HepG2 (cell line): ENCODE measurements around the gene TAF1D. TPM values are rescaled to one million over a fixed set of nuclear protein-coding genes. Genes with fewer than 3 reads are reported as not detected.

Experiments used
- ATAC-seq: fragments of 200-7000 bp; cut with Tn5 transposase; 3 replicates; pipeline ENCODE4 v1.9.1; 2020; ENCODE audit warnings: mild to moderate bottlenecking, moderate library complexity
- BruUV-seq: library from RNA; stranded (reverse); fragments of 400-500 nt; replicated peaks from 2 replicates; lab custom pipeline; 2021; lab: Mats Ljungman, UMichigan
- CTCF ChIA-PET: fragments of 300-600 bp; formaldehyde crosslinking; extraction: SDS; loops from one replicate; lab custom pipeline; 2021; ENCODE audit warnings: low total read pairs, inconsistent platforms, low intra/inter-chr PET ratio; lab: Yijun Ruan, JAX
- POLR2A ChIA-PET: fragments of 350-600 bp; sonication (Branson Sonifier 250); formaldehyde crosslinking; loops from one replicate; lab custom pipeline; 2020; ENCODE audit warnings: antibody characterized with exemption, inconsistent platforms; lab: Yijun Ruan, JAX
- DNase-seq: peaks from one replicate; pipeline ENCODE4 v3.0.0-alpha.2; 2015; ENCODE audit warnings: low spot score
- FAIRE-seq: peaks from 3 replicates; lab custom pipeline; 2011; peaks lifted over from hg19 to GRCh38; lab: Jason Lieb, UNC
- H2AFZ ChIP-seq: one replicate; pipeline ENCODE4 v1.6.1; 2011; ENCODE audit warnings: low read length, inconsistent platforms
- H3K27ac ChIP-seq: fragments of 300-600 bp; 3 replicates; pipeline ENCODE4 v1.8.0; 2011; ENCODE audit warnings: mixed run types, mild to moderate bottlenecking, mixed read lengths, low read length, inconsistent platforms; ENCODE audit not compliant: insufficient read depth; ENCODE audit errors: extremely low read length
- H3K27me3 ChIP-seq, 2 experiments: fragments of 200-600 bp in 1 of 2; 2 replicates in 1 of 2; 3 replicates in 1 of 2; pipeline versions ENCODE4 v1.6.0 to v1.8.0; 2011; ENCODE audit warnings: low read length in 2 of 2, mild to moderate bottlenecking in 2 of 2, moderate library complexity in 2 of 2, inconsistent platforms in 1 of 2; ENCODE audit not compliant: insufficient read depth in 2 of 2, control insufficient read depth in 1 of 2
- H3K36me3 ChIP-seq, 2 experiments: fragments of 200-600 bp in 1 of 2; replicated peaks in 1 of 2; 2 replicates in 1 of 2; 3 replicates in 1 of 2; pipeline versions ENCODE4 v1.5.1 to v1.8.0; 2011; ENCODE audit warnings: low read length in 2 of 2, inconsistent platforms in 1 of 2; ENCODE audit not compliant: insufficient read depth in 2 of 2, control insufficient read depth in 1 of 2
- H3K4me1 ChIP-seq: 2 replicates; pipeline ENCODE4 v1.5.1; 2012; ENCODE audit warnings: low read length, inconsistent platforms; ENCODE audit not compliant: insufficient read depth
- H3K4me2 ChIP-seq: 2 replicates; pipeline ENCODE4 v1.6.0; 2011; ENCODE audit warnings: low read depth, low read length, inconsistent platforms
- H3K4me3 ChIP-seq, 3 experiments: fragments of 200-600 bp in 1 of 3; sonication (generic), shearing (Covaris generic) in 1 of 3; replicated peaks in 1 of 3; 2 replicates each; pipeline ENCODE4 v1.5.1; 2011 to 2016; ENCODE audit warnings: low read length in 3 of 3, inconsistent platforms in 2 of 3, low read depth in 2 of 3, mild to moderate bottlenecking in 2 of 3, control low read depth in 1 of 3, mixed read lengths in 1 of 3; ENCODE audit not compliant: insufficient read depth in 1 of 3
- H3K79me2 ChIP-seq: one replicate; pipeline ENCODE4 v1.6.1; 2011; ENCODE audit warnings: low read length, inconsistent platforms; ENCODE audit not compliant: insufficient read depth
- H3K9ac ChIP-seq: 2 replicates; pipeline ENCODE4 v1.6.0; 2011; ENCODE audit warnings: mild to moderate bottlenecking, low read depth, low read length, inconsistent platforms; ENCODE audit not compliant: insufficient read depth
- H3K9me3 ChIP-seq: 2 replicates; pipeline ENCODE4 v1.5.1; 2012; ENCODE audit warnings: mild to moderate bottlenecking, low read length
- H4K20me1 ChIP-seq: 2 replicates; pipeline ENCODE4 v1.6.0; 2011; ENCODE audit warnings: inconsistent platforms, mild to moderate bottlenecking, low read length, moderate library complexity; ENCODE audit not compliant: insufficient read depth
- MXI1 ChIP-seq: IDR thresholded peaks from 3 replicates; pipeline ENCODE4 v1.6.1; 2012; ENCODE audit warnings: low read depth, low read length, inconsistent platforms, borderline replicate concordance
- POLR2A ChIP-seq, 2 experiments: IDR thresholded peaks; 2 replicates each; pipeline ENCODE4 v1.6.1; 2011; ENCODE audit warnings: low read depth in 2 of 2, low read length in 2 of 2, mild to moderate bottlenecking in 1 of 2, moderate library complexity in 1 of 2; ENCODE audit not compliant: insufficient read depth in 1 of 2
- RBFOX2 ChIP-seq: fragments of 200-400 bp; formaldehyde crosslinking; IDR thresholded peaks from 2 replicates; pipeline ENCODE4 v1.6.1; 2017; ENCODE audit warnings: low read depth, mild to moderate bottlenecking, low read length
- RBM22 ChIP-seq: fragments of 200-400 bp; formaldehyde crosslinking; optimal IDR thresholded peaks from 2 replicates; pipeline ENCODE3; 2017; ENCODE audit warnings: mild to moderate bottlenecking, low read length, moderate library complexity
- WGBS: methylation state at CpG from one replicate; pipeline ENCODE4 v1.1.6; 2017; ENCODE audit warnings: low lambda C conversion rate; 5-methylcytosine and 5-hydroxymethylcytosine counted together
- in situ Hi-C: cut with HindIII; loops from 2 replicates; pipeline ENCODE4 v1.10.0; 2017; ENCODE audit warnings: low pct_unique_long_range_greater_than_20kb; ENCODE audit not compliant: extremely low pct_ligation_motif_present
- intact Hi-C: fragments of 100-400 bp; cut with micrococcal nuclease; formaldehyde crosslinking; loops from one replicate; pipeline ENCODE4 v1.10.0; 2022; ENCODE audit not compliant: unreplicated experiment
- polyA plus RNA-seq, 8 experiments: library from polyadenylated mRNA; depleted of rRNA in 3 of 8; stranded (reverse) in 7 of 8; unstranded in 1 of 8; fragments of >200 nt; fragmentation: Illumina TruSeq in 4 of 8; extraction: Trizol in 4 of 8; gene quantifications; 2 replicates each; pipeline versions ENCODE4 v1.2.1 to v1.2.3, GENCODE V29; 2011 to 2016; ENCODE audit warnings: low read depth in 4 of 8, missing spikeins in 1 of 8, mixed read lengths in 1 of 8; ENCODE audit not compliant: insufficient read depth in 1 of 8
- total RNA-seq, 5 experiments: library from RNA; depleted of rRNA; stranded (reverse); fragments of >200 nt; fragmentation: Illumina TruSeq; extraction: Trizol; gene quantifications; 2 replicates each; pipeline ENCODE4 v1.2.3, GENCODE V29; 2016; ENCODE audit warnings: low read depth in 1 of 5
- TF ChIP-seq, protein P1 (sequence below): sonication (generic); formaldehyde crosslinking; IDR thresholded peaks from 2 replicates; pipeline ENCODE4 v1.5.0; 2020; ENCODE audit warnings: missing genetic modification reagents

The TAF1D gene
- total and polyA plus RNA-seq, 2 of the 13 experiments (the other 11 are each of a cell fraction or from before 2014, with no cell fraction given) = 132 to 207 TPM

DNA sequence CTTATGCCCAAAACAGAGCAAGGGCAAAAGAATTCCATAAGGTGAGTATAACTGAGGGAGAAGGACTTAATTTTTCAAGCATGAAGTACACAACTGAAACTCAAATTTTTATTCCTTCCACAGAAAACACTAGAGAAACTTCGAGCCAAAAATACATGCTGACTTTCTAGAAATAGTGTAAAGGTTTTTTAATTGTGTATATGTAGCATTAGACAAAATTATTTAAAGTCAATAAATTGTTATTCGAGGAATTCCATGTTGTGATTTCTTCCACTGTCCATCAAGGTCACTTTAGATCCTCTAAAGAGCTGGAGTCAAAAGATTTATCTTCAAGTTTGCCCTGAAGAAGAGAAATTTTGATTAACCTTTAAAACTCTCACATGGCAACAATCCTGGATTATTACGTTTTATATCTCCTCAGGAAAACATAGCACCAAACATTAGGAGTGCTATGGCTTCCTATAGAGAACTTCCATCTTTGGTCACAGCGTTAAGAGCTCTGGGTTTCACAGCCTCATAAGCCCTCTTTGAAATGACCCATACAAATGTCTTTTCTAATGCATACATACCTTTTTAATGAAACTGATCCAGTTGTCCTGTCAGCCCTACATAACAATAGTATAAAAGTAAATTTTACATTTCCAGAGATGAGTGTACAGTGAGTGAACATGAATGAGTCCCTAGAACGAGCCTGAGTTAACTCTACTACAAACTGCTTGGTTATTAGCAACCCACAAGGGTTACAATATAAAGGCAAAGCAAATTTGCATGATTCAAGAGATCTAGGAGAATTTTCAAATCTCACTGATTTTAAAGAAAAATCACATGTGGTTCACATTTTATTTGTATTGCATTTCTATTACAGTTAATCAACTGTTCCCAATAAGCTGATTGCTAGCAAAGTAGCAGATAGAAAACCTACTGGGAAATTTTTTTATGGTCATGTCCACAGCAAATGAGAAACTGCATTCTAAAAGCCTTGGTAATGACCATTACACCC is 10.9 kb downstream of the TAF1D start:
- Histone ChIP-seq H3K79me2 (peaks cover 11% of the 10 kb centered on the region), H3K27ac (no peak overlapping the region), H3K36me3 (peaks cover 6 to 52% of the 10 kb centered on the region in 2 experiments), H3K27me3 (no peaks in the 10 kb centered on the region), H3K9ac (no peak overlapping the region), H3K4me3 (no peak overlapping the region), H3K4me2 (no peak overlapping the region), H2AFZ (no peak overlapping the region), H4K20me1 (peaks cover 51% of the 10 kb centered on the region), H3K4me1 (peaks cover 35% of the 10 kb centered on the region), H3K9me3 (no peaks in the 10 kb centered on the region)
- intact Hi-C loops = no loop called here
- in situ Hi-C loops = no loop called here
- no TSS peak for BruUV-seq
- FAIRE-seq (no peak), ATAC-seq (no peak), DNase-seq (no peak)
- ChIA-PET CTCF (no interaction called here), POLR2A (interaction anchor here (1.7 to 5.8 kb wide), 3 partner anchors 8 to 54 kb away, joined by 6 to 59 read pairs (median 6); partner anchors contain the start of genes C11orf54, MED17 and TAF1D)
- TF ChIP-seq POLR2A (IDR thresholded peaks at IDR 0.05; ENCODE audit: insufficient read depth in 1 of 2, low read depth in 2 of 2, low read length in 2 of 2) = no peak; a peak in 1 of 4 replicates
- no peak for TF ChIP-seq MXI1
- TF ChIP-seq, protein P1, sequence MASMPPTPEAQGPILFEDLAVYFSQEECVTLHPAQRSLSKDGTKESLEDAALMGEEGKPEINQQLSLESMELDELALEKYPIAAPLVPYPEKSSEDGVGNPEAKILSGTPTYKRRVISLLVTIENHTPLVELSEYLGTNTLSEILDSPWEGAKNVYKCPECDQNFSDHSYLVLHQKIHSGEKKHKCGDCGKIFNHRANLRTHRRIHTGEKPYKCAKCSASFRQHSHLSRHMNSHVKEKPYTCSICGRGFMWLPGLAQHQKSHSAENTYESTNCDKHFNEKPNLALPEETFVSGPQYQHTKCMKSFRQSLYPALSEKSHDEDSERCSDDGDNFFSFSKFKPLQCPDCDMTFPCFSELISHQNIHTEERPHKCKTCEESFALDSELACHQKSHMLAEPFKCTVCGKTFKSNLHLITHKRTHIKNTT (CRISPR knock-in tag) = no peak
- TF ChIP-seq RBM22 = peak; percentile 92
- peak; percentile 28; the same call in 1 of the 2 replicates for TF ChIP-seq RBFOX2
- WGBS = 93% methylated on average over 5 of the region's 5 CpGs
